Naive thymus-derived CD8-positive, alpha-beta T cell (primary cell): ENCODE measurements around the gene CAV3. TPM values are rescaled to one million over a fixed set of nuclear protein-coding genes. Genes with fewer than 3 reads are reported as not detected.

ENCODE experiments used
- ATAC-seq, 2 donors: fragments of 150-1000 bp; cut with Tn5 transposase in 1 of 2; sonication (Bioruptor Pico), chemical (Tn5 transposase) in 1 of 2; 1 replicate in 1 of 2; 2 replicates in 1 of 2; pipeline ENCODE4 v1.10.0; 2021; ENCODE audit warnings: mild to moderate bottlenecking in 2 of 2, moderate library complexity in 2 of 2
- POLR2A ChIA-PET: fragments of 350-600 bp; sonication (Branson Sonifier 250); formaldehyde crosslinking; loops from one replicate; lab custom pipeline; 2021; ENCODE audit warnings: antibody characterized with exemption; lab: Charles Lee
- DNase-seq, 10 donors: peaks; one replicate each; pipeline versions ENCODE4 v3.0.0 to v3.0.0-alpha.2; 2020 to 2022
- H3K27ac Mint-ChIP-seq, 10 donors: one replicate each; pipeline ENCODE4 v1.8.0; 2020 to 2022; ENCODE audit warnings: mild to moderate bottlenecking in 10 of 10, mixed read lengths in 10 of 10, moderate library complexity in 4 of 10, inconsistent platforms in 1 of 10
- H3K27me3 Mint-ChIP-seq, 5 donors: one replicate each; pipeline ENCODE4 v1.8.0; 2021 to 2022; ENCODE audit warnings: mixed read lengths in 5 of 5
- H3K36me3 Mint-ChIP-seq, 3 donors: one replicate each; pipeline ENCODE4 v1.8.0; 2020 to 2022; ENCODE audit warnings: mixed read lengths in 3 of 3, mild to moderate bottlenecking in 2 of 3, inconsistent platforms in 1 of 3
- H3K4me1 Mint-ChIP-seq, 4 donors: one replicate each; pipeline ENCODE4 v1.8.0; 2021 to 2022; ENCODE audit warnings: mixed read lengths in 4 of 4
- H3K4me3 Mint-ChIP-seq, 10 donors: one replicate each; pipeline ENCODE4 v1.8.0; 2020 to 2022; ENCODE audit warnings: mild to moderate bottlenecking in 10 of 10, mixed read lengths in 10 of 10, moderate library complexity in 6 of 10, inconsistent platforms in 1 of 10
- H3K9me3 Mint-ChIP-seq, 9 donors: one replicate each; pipeline ENCODE4 v1.8.0; 2020 to 2022; ENCODE audit warnings: mixed read lengths in 9 of 9, mild to moderate bottlenecking in 3 of 9, inconsistent platforms in 1 of 9, moderate library complexity in 1 of 9
- polyA plus RNA-seq, 3 donors: library from polyadenylated mRNA; unstranded; fragments of 300-500 nt; fragmentation: Illumina TruSeq; gene quantifications; one replicate each; pipeline ENCODE4 v1.2.3, GENCODE V29; 2021
- total RNA-seq, 8 experiments: library from RNA in 2 of 8; stranded (reverse) in 2 of 8; gene quantifications; one replicate each; pipeline ENCODE4 v1.2.3 and lab custom pipeline; 2021 to 2026

The CAV3 gene
- total and polyA plus RNA-seq, 5 experiments from 2014 or later = not detected

GRCh38 chr3:8769088-8769822, 35.7 kb downstream of the CAV3 start, which contains the start of gene OXTR:
Gene OXTR (minus strand): TSS chr3:8769613. CDS start chr3:8768187, 1,426 bp downstream.
- Mint-ChIP-seq H3K4me3 (peak within 1 kb of the TSS; percentile 25 to 67 (median 52)), H3K27me3 (peaks cover 22 to 44% (median 26%) of the 10 kb centered on the region in 5 donors), H3K36me3 (no peaks in the 10 kb centered on the region), H3K4me1 (peaks cover 0 to 16% (median 14%) of the 10 kb centered on the region in 4 donors), H3K9me3 (no peaks in the 10 kb centered on the region), H3K27ac (peak within 1 kb of the TSS in 1 of 10 donors; percentile 57)
- DNase-seq = peak in 8 of 10 donors; percentile 5 to 50 (median 34)
- POLR2A ChIA-PET = no interaction called here
- peak; percentile 72 to 74 for ATAC-seq

GRCh38 chr3:8773941-8774542, 40.4 kb downstream of the CAV3 start:
- H3K9me3 Mint-ChIP-seq = peaks cover 0 to 2% (median 0%) of the 10 kb centered on the region in 9 donors
- no peak for ATAC-seq
- H3K4me3 Mint-ChIP-seq = no peak overlapping the region
- no peaks in the 10 kb centered on the region for H3K36me3 Mint-ChIP-seq
- H3K27ac Mint-ChIP-seq = no peak overlapping the region
- H3K4me1 Mint-ChIP-seq = peaks cover 0 to 7% (median 6%) of the 10 kb centered on the region in 4 donors
- peaks cover 25 to 45% (median 33%) of the 10 kb centered on the region in 5 donors for H3K27me3 Mint-ChIP-seq
- no peak for DNase-seq
- POLR2A ChIA-PET = no interaction called here

- no peak overlapping the region for H3K4me3 Mint-ChIP-seq
- DNase-seq = no peak
- ATAC-seq = no peak
- POLR2A ChIA-PET = no interaction called here
- H3K27ac Mint-ChIP-seq = no peak overlapping the region
- peaks cover 16 to 34% (median 26%) of the 10 kb centered on the region in 5 donors for H3K27me3 Mint-ChIP-seq
- H3K4me1 Mint-ChIP-seq = no peaks in the 10 kb centered on the region
- peaks cover 0 to 2% (median 0%) of the 10 kb centered on the region in 9 donors for H3K9me3 Mint-ChIP-seq
- no peaks in the 10 kb centered on the region for H3K36me3 Mint-ChIP-seq
Measured at GRCh38 chr3:8775181-8775580, 41.6 kb downstream of the CAV3 start.

- no peak overlapping the region for H3K27ac Mint-ChIP-seq
- POLR2A ChIA-PET = no interaction called here
- peaks cover 0 to 2% (median 0%) of the 10 kb centered on the region in 9 donors for H3K9me3 Mint-ChIP-seq
- no peaks in the 10 kb centered on the region for H3K36me3 Mint-ChIP-seq
- H3K27me3 Mint-ChIP-seq = peaks cover 13 to 32% (median 27%) of the 10 kb centered on the region in 5 donors
- no peak for DNase-seq
- no peak for ATAC-seq
- no peak overlapping the region for H3K4me3 Mint-ChIP-seq
- H3K4me1 Mint-ChIP-seq = no peaks in the 10 kb centered on the region
Measured at GRCh38 chr3:8775602-8776001, 42.0 kb downstream of the CAV3 start.

- no peak overlapping the region for H3K27ac Mint-ChIP-seq
- POLR2A ChIA-PET = no interaction called here
Measured at GRCh38 chr3:8776406-8776805, 42.8 kb downstream of the CAV3 start.

GRCh38 chr3:8777201-8777977, 43.8 kb downstream of the CAV3 start:
- H3K27ac Mint-ChIP-seq = no peak overlapping the region
- H3K9me3 Mint-ChIP-seq = peaks cover 0 to 2% (median 0%) of the 10 kb centered on the region in 9 donors
- ATAC-seq = no peak
- DNase-seq = no peak
- H3K4me3 Mint-ChIP-seq = no peak overlapping the region
- H3K4me1 Mint-ChIP-seq = no peaks in the 10 kb centered on the region
- POLR2A ChIA-PET = no interaction called here
- no peaks in the 10 kb centered on the region for H3K36me3 Mint-ChIP-seq
- peaks cover 6 to 26% (median 17%) of the 10 kb centered on the region in 5 donors for H3K27me3 Mint-ChIP-seq

More at GRCh38 chr3:8776406-8776805, 42.8 kb downstream of the CAV3 start:
- no peaks in the 10 kb centered on the region for H3K36me3 Mint-ChIP-seq
- H3K4me3 Mint-ChIP-seq = no peak overlapping the region
- no peak for ATAC-seq
- H3K4me1 Mint-ChIP-seq = no peaks in the 10 kb centered on the region
- peaks cover 10 to 31% (median 22%) of the 10 kb centered on the region in 5 donors for H3K27me3 Mint-ChIP-seq
- no peak for DNase-seq
- H3K9me3 Mint-ChIP-seq = peaks cover 0 to 2% (median 0%) of the 10 kb centered on the region in 9 donors

- Mint-ChIP-seq H3K4me3 (no peak overlapping the region), H3K36me3 (no peaks in the 10 kb centered on the region), H3K27ac (no peak overlapping the region), H3K27me3 (peaks cover 6 to 26% (median 14%) of the 10 kb centered on the region in 5 donors), H3K4me1 (no peaks in the 10 kb centered on the region), H3K9me3 (peaks cover 0 to 2% (median 0%) of the 10 kb centered on the region in 9 donors)
- POLR2A ChIA-PET = no interaction called here
- ATAC-seq = no peak
- DNase-seq = no peak
Measured at GRCh38 chr3:8777978-8778267, 44.3 kb downstream of the CAV3 start.

GRCh38 chr3:8778475-8778874, 44.9 kb downstream of the CAV3 start:
- Mint-ChIP-seq H3K4me3 (no peak overlapping the region), H3K9me3 (peaks cover 0 to 2% (median 0%) of the 10 kb centered on the region in 9 donors), H3K27ac (no peak overlapping the region), H3K4me1 (no peaks in the 10 kb centered on the region), H3K27me3 (peaks cover 6 to 26% (median 11%) of the 10 kb centered on the region in 5 donors), H3K36me3 (no peaks in the 10 kb centered on the region)
- POLR2A ChIA-PET = no interaction called here
- DNase-seq = no peak
- ATAC-seq = no peak

GRCh38 chr3:8780279-8780678, 46.7 kb downstream of the CAV3 start:
- H3K4me1 Mint-ChIP-seq = no peaks in the 10 kb centered on the region
- H3K9me3 Mint-ChIP-seq = peaks cover 0 to 2% (median 0%) of the 10 kb centered on the region in 9 donors
- H3K36me3 Mint-ChIP-seq = no peaks in the 10 kb centered on the region
- no peak overlapping the region for H3K4me3 Mint-ChIP-seq
- POLR2A ChIA-PET = no interaction called here
- DNase-seq (no peak), ATAC-seq (no peak)
- no peak overlapping the region for H3K27ac Mint-ChIP-seq
- H3K27me3 Mint-ChIP-seq = peaks cover 6 to 23% (median 10%) of the 10 kb centered on the region in 5 donors

- H3K27ac Mint-ChIP-seq = no peak overlapping the region
Measured at GRCh38 chr3:8784676-8785435, 51.3 kb downstream of the CAV3 start.

GRCh38 chr3:8790529-8790928, 56.9 kb downstream of the CAV3 start:
- no peaks in the 10 kb centered on the region for H3K4me1 Mint-ChIP-seq
- no peak overlapping the region for H3K27ac Mint-ChIP-seq
- no peak overlapping the region for H3K4me3 Mint-ChIP-seq
- peaks cover 4 to 39% (median 13%) of the 10 kb centered on the region in 9 donors for H3K9me3 Mint-ChIP-seq
- H3K27me3 Mint-ChIP-seq = peaks cover 0 to 4% (median 0%) of the 10 kb centered on the region in 5 donors
- H3K36me3 Mint-ChIP-seq = peaks cover 0 to 12% (median 3%) of the 10 kb centered on the region in 3 donors
- no peak for ATAC-seq
- no peak for DNase-seq
- POLR2A ChIA-PET = no interaction called here

More at GRCh38 chr3:8784676-8785435, 51.3 kb downstream of the CAV3 start:
- Mint-ChIP-seq H3K4me1 (no peaks in the 10 kb centered on the region), H3K9me3 (peaks cover 3 to 23% (median 9%) of the 10 kb centered on the region in 9 donors), H3K36me3 (peaks cover 0 to 8% (median 0%) of the 10 kb centered on the region in 3 donors), H3K27me3 (peaks cover 0 to 2% (median 0%) of the 10 kb centered on the region in 5 donors), H3K4me3 (no peak overlapping the region)
- ATAC-seq (no peak), DNase-seq (no peak)
- POLR2A ChIA-PET = interaction anchor here (0.6 kb wide), 1 partner anchor 674 kb away, joined by 3 read pairs; no protein-coding TSS in a partner anchor

GRCh38 chr3:8793242-8793641, 59.6 kb downstream of the CAV3 start:
- Mint-ChIP-seq H3K27me3 (peaks cover 0 to 6% (median 0%) of the 10 kb centered on the region in 5 donors), H3K9me3 (peaks cover 1 to 30% (median 13%) of the 10 kb centered on the region in 9 donors), H3K27ac (no peak overlapping the region), H3K4me3 (no peak overlapping the region), H3K36me3 (peaks cover 0 to 12% (median 3%) of the 10 kb centered on the region in 3 donors), H3K4me1 (no peaks in the 10 kb centered on the region)
- DNase-seq = no peak
- no peak for ATAC-seq
- POLR2A ChIA-PET = no interaction called here
